ENCODE measurements around the gene IL12A. TPM values are rescaled to one million over a fixed set of nuclear protein-coding genes. Genes with fewer than 3 reads are reported as not detected.

The IL12A gene
- total and polyA plus RNA-seq, 10 of the 15 experiments (the other 5 are each of a cell fraction or from before 2014, with no cell fraction given) = 0.50 to 10.9 (median 3.5) TPM

DNA sequence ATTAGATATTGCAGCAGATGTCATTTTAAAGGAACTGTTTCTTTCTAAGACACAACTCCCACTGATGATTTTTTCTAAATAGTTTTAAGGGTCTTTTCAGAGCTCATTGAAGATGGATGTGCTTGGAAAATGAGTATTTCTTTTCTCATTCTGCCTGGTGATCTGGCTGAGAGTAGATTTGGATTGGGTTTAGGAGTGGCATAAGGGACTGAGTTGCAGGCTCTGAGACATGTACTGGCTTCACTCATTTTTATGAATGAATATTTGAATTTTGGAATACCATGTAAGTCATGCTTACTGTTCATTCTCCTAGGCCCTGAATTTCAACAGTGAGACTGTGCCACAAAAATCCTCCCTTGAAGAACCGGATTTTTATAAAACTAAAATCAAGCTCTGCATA, 6.5 kb downstream of the IL12A start:
- DNase-seq (ENCODE audit: low read depth, low spot score) (no peak), ATAC-seq (no peak), FAIRE-seq (no peak)
- TF ChIP-seq EP300 (IDR thresholded peaks at IDR 0.05; ENCODE audit: borderline replicate concordance in 1 of 2, control insufficient read depth in 1 of 2, low read depth in 2 of 2, low read length in 2 of 2) = no peak
- TF ChIP-seq SUZ12 (IDR thresholded peaks at IDR 0.05; ENCODE audit: unreplicated experiment) = no peak
- H3K4me2 ChIP-seq (ENCODE audit: control insufficient read depth, insufficient read depth) = no peak overlapping the region
- H3K9ac ChIP-seq (ENCODE audit: control insufficient read depth, insufficient read depth, low read length) = no peak overlapping the region
- peaks cover 6% of the 10 kb centered on the region for H3K4me1 ChIP-seq (ENCODE audit: control insufficient read depth, insufficient read depth, low read length)
- ChIA-PET RAD21 (ENCODE audit: unreplicated experiment) (interaction anchor here (1.4 kb wide), 1 partner anchor 111 kb away, joined by 6 read pairs; no protein-coding TSS in a partner anchor), POLR2A (no interaction called here), SMC1A (ENCODE audit: uncharacterized antibody, unreplicated experiment) (interaction anchor here (0.7 to 12.8 kb wide), 10 partner anchors 8 to 110 kb away, joined by 3 to 197 read pairs (median 4); no protein-coding TSS in a partner anchor), CTCF (interaction anchor here (1.8 to 12.6 kb wide), 4 partner anchors 8 to 110 kb away, joined by 4 to 288 read pairs (median 22); no protein-coding TSS in a partner anchor)
- intact Hi-C loops (cut with micrococcal nuclease; ENCODE audit: unreplicated experiment) = no loop called here
- in situ Hi-C loops (cut with MboI) = no loop called here
- WGBS (ENCODE audit: insufficient coverage, insufficient replicate concordance, low lambda C conversion rate, missing lambda C conversion rate) = 91% methylated on average over 1 of the region's 1 CpG
- no peak overlapping the region for H2AFZ ChIP-seq (ENCODE audit: control insufficient read depth, low read depth, low read length)
- H3K27ac ChIP-seq (ENCODE audit: control insufficient read depth, insufficient read depth) = no peak overlapping the region
- H3K27me3 ChIP-seq (replicated peaks in 1 of 2; ENCODE audit: control insufficient read depth in 2 of 2, insufficient read depth in 2 of 2, low read length in 1 of 2) = no peaks in the 10 kb centered on the region
- peaks cover 0 to 7% of the 10 kb centered on the region in 2 experiments; a peak in 3 of 4 replicates for H3K36me3 ChIP-seq (ENCODE audit: control insufficient read depth in 2 of 2, insufficient read depth in 2 of 2, low read length in 1 of 2)
- H3K79me2 ChIP-seq (ENCODE audit: control insufficient read depth, insufficient read depth, low read length) = peaks cover 5% of the 10 kb centered on the region
- H3K4me3 ChIP-seq = no peak overlapping the region
- no peaks in the 10 kb centered on the region for H4K20me1 ChIP-seq (ENCODE audit: control insufficient read depth, insufficient read depth)
- BruUV-seq (replicated peaks) = no TSS peak
- H3K9me3 ChIP-seq (replicated peaks; ENCODE audit: control insufficient read depth, insufficient read depth, low read length) = no peaks in the 10 kb centered on the region; the same call in 2 of the 3 replicates

DNA sequence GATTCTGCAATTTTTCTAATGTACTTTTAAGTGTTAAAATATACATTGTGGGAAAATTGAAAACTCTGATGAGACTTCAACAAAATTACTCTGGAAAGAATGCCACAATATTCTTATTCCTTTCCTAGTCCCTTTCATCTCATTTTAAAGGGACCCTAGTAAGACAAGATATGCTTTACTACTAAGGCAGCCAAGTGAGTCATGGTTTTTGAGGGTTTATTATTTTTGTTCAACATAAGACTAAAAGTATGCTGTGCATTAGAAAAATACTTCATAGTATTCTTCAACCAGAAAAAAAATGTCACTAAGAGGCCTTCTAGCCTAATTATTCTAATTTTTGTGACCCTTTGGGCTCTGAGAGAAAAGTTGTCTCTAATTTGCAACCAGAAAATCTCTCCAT, 7.4 kb downstream of the IL12A start:
- H3K9ac ChIP-seq (ENCODE audit: control insufficient read depth, insufficient read depth, low read length) = no peak overlapping the region
- no peaks in the 10 kb centered on the region for H3K27me3 ChIP-seq (replicated peaks in 1 of 2; ENCODE audit: control insufficient read depth in 2 of 2, insufficient read depth in 2 of 2, low read length in 1 of 2)
- ChIA-PET SMC1A (ENCODE audit: uncharacterized antibody, unreplicated experiment) (interaction anchor here (0.7 to 12.8 kb wide), 6 partner anchors 9 to 111 kb away, joined by 3 to 197 read pairs (median 8); no protein-coding TSS in a partner anchor), RAD21 (ENCODE audit: unreplicated experiment) (interaction anchor here (1.4 kb wide), 1 partner anchor 112 kb away, joined by 6 read pairs; no protein-coding TSS in a partner anchor), POLR2A (no interaction called here), CTCF (interaction anchor here (2.3 to 12.6 kb wide), 3 partner anchors 9 to 111 kb away, joined by 11 to 288 read pairs (median 33); no protein-coding TSS in a partner anchor)
- H2AFZ ChIP-seq (ENCODE audit: control insufficient read depth, low read depth, low read length) = no peak overlapping the region
- peaks cover 0 to 7% of the 10 kb centered on the region in 2 experiments; a peak in 3 of 4 replicates for H3K36me3 ChIP-seq (ENCODE audit: control insufficient read depth in 2 of 2, insufficient read depth in 2 of 2, low read length in 1 of 2)
- no peak for DNase-seq (ENCODE audit: low read depth, low spot score)
- H4K20me1 ChIP-seq (ENCODE audit: control insufficient read depth, insufficient read depth) = no peaks in the 10 kb centered on the region
- no peak for ATAC-seq
- H3K79me2 ChIP-seq (ENCODE audit: control insufficient read depth, insufficient read depth, low read length) = no peaks in the 10 kb centered on the region
- in situ Hi-C loops (cut with MboI) (no loop called here), intact Hi-C loops (cut with micrococcal nuclease; ENCODE audit: unreplicated experiment) (no loop called here)
- no peak overlapping the region for H3K4me3 ChIP-seq
- no peaks in the 10 kb centered on the region; the same call in 2 of the 3 replicates for H3K9me3 ChIP-seq (replicated peaks; ENCODE audit: control insufficient read depth, insufficient read depth, low read length)
- FAIRE-seq = no peak
- no peak overlapping the region for H3K27ac ChIP-seq (ENCODE audit: control insufficient read depth, insufficient read depth)
- H3K4me1 ChIP-seq (ENCODE audit: control insufficient read depth, insufficient read depth, low read length) = no peaks in the 10 kb centered on the region
- no peak overlapping the region for H3K4me2 ChIP-seq (ENCODE audit: control insufficient read depth, insufficient read depth)
- no TSS peak for BruUV-seq (replicated peaks)
- TF ChIP-seq RUNX3 (IDR thresholded peaks at IDR 0.05; ENCODE audit: low read length) (no peak), FOS (IDR thresholded peaks at IDR 0.05; ENCODE audit: borderline replicate concordance, extremely low read depth, insufficient read length) (no peak), BCL3 (IDR thresholded peaks at IDR 0.05; ENCODE audit: borderline replicate concordance, insufficient read depth, low read depth, low read length, poor library complexity, severe bottlenecking) (no peak), DPF2 (IDR thresholded peaks at IDR 0.05) (no peak)
- TF ChIP-seq, protein P1, sequence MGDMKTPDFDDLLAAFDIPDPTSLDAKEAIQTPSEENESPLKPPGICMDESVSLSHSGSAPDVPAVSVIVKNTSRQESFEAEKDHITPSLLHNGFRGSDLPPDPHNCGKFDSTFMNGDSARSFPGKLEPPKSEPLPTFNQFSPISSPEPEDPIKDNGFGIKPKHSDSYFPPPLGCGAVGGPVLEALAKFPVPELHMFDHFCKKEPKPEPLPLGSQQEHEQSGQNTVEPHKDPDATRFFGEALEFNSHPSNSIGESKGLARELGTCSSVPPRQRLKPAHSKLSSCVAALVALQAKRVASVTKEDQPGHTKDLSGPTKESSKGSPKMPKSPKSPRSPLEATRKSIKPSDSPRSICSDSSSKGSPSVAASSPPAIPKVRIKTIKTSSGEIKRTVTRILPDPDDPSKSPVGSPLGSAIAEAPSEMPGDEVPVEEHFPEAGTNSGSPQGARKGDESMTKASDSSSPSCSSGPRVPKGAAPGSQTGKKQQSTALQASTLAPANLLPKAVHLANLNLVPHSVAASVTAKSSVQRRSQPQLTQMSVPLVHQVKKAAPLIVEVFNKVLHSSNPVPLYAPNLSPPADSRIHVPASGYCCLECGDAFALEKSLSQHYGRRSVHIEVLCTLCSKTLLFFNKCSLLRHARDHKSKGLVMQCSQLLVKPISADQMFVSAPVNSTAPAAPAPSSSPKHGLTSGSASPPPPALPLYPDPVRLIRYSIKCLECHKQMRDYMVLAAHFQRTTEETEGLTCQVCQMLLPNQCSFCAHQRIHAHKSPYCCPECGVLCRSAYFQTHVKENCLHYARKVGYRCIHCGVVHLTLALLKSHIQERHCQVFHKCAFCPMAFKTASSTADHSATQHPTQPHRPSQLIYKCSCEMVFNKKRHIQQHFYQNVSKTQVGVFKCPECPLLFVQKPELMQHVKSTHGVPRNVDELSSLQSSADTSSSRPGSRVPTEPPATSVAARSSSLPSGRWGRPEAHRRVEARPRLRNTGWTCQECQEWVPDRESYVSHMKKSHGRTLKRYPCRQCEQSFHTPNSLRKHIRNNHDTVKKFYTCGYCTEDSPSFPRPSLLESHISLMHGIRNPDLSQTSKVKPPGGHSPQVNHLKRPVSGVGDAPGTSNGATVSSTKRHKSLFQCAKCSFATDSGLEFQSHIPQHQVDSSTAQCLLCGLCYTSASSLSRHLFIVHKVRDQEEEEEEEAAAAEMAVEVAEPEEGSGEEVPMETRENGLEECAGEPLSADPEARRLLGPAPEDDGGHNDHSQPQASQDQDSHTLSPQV (IDR thresholded peaks at IDR 0.05) = no peak
